Erythroblast (primary cell): Measurements from ENCODE around the gene ACAD10.
"Not testable (repeated sequence)": the region's sequence is repeated elsewhere in the genome, so short reads cannot be mapped to it uniquely, and the experiment has no call there.

Source experiments
- DNase-seq, 2 experiments: peaks; one replicate each; lab custom pipeline; 2025; lab: John Stamatoyannopoulos, UW
- GATA1 ChIP-seq: IDR thresholded peaks from 2 replicates; pipeline ENCODE4 v1.6.1; 2011; ENCODE audit warnings: low read depth, mild to moderate bottlenecking, control low read depth, low read length, moderate library complexity
- POLR2A ChIP-seq: IDR thresholded peaks from 2 replicates; pipeline ENCODE4 v1.6.1; 2011; ENCODE audit warnings: mild to moderate bottlenecking, low read length

ACAD10 gene

DNA sequence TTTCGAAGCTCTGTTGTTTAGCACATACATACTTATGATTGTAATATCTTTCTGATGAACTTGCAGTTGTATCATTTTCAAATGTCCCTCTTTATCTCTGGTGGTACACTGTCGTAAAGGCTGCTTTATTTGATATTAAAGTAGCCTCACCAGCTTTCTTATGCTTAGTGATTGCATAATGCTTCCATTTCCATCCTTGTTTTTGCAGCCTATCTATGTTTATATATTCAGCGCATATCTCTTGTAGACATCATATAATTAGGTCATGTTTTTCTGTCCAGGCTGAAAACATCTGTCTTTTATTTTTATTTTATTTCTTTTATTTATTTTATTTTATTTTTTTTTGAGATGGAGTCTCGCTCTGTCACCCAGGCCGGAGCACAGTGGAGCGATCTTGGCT lies 34.6 kb downstream of the ACAD10 start:
- DNase-seq: no peak
- no peak for TF ChIP-seq POLR2A
- TF ChIP-seq GATA1: no peak

DNA sequence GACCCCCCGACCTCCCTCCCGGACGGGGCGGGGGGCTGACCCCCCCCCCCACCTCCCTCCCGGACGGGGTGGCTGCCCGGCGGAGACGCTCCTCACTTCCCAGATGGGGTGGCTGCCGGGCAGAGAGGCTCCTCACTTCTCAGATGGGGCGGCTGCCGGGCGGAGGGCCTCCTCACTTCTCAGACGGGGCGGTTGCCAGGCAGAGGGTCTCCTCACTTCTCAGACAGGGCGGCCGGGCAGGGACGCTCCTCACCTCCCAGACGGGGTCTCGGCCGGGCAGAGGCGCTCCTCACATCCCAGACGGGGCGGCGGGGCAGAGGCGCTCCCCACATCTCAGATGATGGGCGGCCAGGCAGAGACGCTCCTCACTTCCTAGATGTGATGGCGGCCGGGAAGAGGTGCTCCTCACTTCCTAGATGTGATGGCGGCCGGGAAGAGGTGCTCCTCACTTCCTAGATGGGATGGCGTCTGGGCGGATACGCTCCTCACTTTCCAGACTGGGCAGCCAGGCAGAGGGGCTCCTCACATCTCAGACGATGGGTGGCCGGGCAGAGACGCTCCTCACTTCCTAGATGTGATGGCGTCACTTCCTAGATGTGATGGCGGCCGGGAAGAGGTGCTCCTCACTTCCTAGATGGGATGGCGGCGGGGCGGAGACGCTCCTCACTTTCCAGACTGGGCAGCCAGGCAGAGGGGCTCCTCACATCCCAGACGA lies 38.0 kb downstream of the ACAD10 start:
- DNase-seq: not testable (repeated sequence)

DNA sequence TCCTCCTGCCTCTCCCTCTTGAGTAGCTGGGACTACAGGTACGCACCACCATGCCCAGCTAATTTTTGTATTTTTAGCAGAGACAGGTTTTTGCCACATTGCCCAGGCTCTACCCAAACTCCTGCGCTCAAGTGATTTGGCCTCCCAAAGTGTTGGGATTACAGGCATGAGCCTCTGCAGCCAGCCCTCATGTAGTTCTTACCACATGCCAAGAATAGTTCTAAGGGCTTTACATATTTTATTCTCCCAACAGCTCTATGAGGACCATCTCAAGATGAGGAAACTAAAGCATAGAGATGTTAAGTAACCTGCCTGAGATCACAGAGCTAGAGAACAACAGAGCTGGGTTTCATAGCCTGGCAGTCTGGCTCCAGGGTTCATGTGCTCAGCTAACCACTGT lies 42.9 kb downstream of the ACAD10 start:
- TF ChIP-seq GATA1 (no peak), POLR2A (no peak)

DNA sequence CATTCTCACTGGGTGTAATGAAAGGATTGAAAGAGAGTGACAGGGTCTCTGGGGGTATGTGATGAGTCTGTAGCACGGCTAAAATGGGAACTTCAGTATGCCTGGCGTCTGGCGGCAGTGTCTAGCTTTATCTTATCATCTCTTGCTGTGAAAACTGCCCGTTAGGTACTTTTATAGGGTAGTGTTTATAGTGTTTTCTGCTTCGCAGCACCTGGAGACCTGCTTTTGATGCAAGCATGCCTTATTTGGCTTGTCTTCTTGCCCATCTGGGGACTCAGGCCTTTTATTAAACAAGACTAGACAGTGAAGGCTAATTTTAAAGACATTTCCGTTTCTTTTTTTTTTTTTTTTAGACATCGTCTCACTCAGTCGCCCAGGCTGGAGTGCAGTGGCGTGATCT lies 44.6 kb downstream of the ACAD10 start:
- no peak for DNase-seq
- TF ChIP-seq POLR2A: no peak
- TF ChIP-seq GATA1: no peak

More for the DNA sequence above, 42.9 kb downstream of the ACAD10 start:
- DNase-seq: no peak

DNA sequence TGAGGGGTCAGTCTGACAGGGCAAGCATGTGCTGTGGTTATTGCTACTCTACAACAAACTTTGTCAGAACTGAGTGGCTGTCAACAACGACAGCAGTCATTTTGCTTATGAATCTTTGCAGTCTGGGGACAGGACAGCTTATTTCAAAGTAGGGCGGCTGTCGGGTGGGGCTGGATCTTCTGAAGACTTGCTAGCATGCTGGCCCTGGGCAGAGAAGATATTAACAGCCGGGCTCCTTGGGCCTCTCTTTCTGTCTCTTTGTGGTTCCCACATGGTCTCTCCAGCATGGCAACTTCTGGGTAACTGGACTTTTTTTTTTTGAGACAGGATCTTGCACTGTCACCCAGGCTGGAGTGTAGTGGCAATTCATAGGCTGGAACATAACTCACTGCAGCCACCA lies 46.9 kb downstream of the ACAD10 start:
- peak; percentile 66 to 80 for DNase-seq
- TF ChIP-seq GATA1 (no peak), POLR2A (no peak)

DNA sequence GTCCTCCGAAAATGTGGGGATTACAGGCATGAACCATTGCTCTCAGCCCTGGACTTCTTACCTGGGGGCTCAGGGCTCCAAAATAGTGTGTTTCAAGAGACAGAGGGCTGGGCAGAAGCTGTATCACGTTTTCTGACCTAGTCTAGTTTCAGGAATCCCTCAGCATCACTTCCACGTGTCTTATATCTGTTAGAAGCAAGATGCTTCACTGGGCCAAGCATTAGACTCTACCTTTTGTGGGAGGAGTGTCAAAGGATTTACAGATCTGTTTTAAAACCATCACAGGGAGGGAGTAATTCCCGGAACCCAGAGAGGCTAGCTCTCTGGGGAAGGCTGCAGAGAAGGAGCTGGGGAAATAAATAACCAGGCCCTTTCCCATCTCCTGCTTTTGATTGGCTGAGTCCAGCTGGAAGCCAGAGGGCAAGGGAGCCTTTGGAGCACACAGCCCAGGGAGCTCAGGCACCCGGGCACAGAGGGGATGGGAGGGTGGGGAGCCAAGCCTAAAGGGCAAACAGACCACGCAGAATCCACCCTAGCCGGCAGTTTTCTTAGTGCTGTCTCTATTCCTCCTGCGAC lies 47.6 kb downstream of the ACAD10 start:
- TF ChIP-seq POLR2A (no peak), GATA1 (no peak)
- DNase-seq: no peak

DNA sequence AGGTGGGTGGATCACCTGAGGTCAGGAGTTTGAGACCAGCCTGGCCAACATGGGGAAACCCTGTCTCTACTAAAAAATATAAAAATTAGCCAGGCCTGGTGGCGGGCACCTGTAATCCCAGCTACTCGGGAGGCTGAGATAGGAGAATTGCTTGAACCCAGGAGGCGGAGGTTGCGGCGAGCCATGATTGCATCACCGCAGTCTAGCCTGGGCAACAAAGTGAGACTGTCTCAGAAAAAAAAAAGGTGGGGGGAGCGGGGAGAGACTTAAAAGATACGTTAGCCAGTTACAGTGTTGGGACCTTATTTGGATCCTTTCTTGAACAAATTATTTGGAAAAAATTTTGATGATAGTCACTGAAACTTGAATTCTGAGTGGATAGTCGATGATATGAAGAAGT lies 53.7 kb downstream of the ACAD10 start:
- DNase-seq: not testable (repeated sequence)

DNA sequence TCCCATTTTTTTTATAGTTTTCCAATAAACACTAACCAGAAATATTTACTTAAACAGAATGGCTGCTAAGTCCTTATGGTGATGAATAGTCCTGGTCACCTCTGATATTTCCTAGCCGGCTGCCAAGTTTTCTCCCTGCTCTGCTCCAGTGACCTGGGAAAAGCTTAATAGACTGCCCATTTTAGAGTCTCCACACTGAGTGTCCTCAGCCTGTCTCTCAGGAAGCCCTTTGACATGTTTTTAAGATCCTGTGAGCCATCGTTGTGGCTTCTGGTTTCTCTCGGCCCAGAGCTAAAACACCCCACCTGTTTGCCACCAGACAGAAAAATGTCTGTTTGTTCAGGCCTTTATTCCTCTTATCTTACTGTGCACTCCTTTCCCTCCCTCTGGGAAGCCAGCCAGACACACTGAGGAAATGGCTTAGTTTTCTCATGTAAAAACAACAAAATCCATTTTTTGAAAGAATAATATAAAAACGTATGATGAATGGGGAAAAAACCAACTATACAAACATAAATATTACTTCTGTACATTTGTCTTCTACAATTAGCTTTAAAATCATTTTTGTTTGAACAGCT lies 55.5 kb downstream of the ACAD10 start:
- TF ChIP-seq POLR2A (peak; percentile 63), GATA1 (no peak)
- peak; percentile 71 to 81 for DNase-seq

DNA sequence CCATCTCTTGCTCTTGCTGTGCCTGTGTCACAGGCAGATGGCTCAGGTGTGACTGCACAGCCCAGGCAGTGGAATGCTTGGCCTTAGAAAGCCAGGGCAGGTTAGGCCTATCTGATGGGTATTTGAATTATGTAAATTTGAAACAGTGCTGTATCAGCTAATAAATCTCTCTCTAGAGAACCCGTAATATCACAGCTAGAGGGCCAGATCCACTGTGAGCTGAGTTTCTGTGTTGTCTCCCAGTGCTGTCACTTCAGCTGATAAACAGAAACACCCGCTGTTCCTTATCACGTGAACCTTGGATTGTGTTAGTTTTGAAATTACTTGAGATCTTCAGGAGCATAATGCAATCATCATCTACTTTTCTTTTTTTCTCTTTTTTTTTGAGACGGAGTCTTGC lies 59.4 kb downstream of the ACAD10 start:
- TF ChIP-seq GATA1 (no peak), POLR2A (no peak)
- DNase-seq: peak; percentile 23 to 59

DNA sequence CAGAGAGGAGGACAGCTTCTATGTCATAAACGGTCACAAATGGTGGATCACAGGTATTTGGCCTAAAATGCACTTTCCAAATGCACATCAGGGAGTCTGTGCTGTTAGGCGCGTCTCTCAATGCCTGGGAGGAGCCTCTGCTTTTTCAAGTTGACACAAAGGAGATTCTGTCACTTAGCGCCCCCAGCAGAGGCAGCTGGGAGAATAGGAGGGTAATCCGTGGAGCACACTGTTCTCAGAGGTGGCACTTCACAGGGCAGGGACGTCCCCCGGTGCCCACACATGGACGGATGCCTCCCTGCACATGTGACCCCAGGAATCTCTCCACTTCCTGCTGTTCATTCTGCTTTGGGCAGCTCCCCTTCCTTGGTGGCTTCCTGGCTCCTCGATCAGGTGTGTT lies 61.5 kb downstream of the ACAD10 start:
- no peak for TF ChIP-seq POLR2A
- TF ChIP-seq GATA1: no peak
- DNase-seq: no peak

DNA sequence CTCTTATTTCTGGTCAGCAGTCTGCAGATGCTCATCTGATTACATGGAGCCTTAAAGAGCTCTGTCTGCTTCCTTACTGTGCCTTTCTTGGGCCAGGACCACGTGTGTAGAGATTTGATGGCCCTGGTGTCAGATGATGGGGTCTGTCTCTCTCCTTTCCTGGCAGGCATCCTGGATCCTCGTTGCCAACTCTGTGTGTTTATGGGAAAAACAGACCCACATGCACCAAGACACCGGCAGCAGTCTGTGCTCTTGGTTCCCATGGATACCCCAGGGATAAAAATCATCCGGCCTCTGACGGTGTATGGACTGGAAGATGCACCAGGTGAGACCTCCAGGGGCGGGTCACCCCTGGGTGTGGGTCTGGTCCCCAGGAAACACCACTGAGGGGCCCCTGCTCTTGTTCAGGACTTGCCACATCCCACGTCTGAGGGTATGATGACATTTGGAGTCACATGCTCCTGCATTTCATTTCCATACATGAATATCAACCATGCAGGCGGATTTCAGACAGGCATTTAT lies 62.4 kb downstream of the ACAD10 start:
- TF ChIP-seq GATA1 (no peak), POLR2A (no peak)
- DNase-seq: no peak

DNA sequence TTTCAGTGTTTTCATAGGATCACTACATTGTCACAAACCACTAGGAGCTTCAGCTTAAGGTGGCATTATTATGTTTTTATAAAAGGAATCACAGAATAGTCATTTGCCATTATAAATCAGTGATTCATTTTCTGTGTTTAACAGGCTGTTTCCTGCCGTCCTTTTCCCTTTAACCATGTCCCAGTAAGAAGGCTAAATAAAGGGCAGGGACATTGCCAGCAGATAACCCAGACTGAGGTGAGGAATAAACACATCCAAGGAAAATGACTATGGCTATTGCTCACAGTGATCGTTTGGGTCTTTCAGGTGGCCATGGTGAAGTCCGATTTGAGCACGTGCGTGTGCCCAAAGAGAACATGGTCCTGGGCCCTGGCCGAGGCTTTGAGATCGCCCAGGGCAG lies 63.0 kb downstream of the ACAD10 start:
- DNase-seq: no peak
- TF ChIP-seq GATA1 (no peak), POLR2A (no peak)

DNA sequence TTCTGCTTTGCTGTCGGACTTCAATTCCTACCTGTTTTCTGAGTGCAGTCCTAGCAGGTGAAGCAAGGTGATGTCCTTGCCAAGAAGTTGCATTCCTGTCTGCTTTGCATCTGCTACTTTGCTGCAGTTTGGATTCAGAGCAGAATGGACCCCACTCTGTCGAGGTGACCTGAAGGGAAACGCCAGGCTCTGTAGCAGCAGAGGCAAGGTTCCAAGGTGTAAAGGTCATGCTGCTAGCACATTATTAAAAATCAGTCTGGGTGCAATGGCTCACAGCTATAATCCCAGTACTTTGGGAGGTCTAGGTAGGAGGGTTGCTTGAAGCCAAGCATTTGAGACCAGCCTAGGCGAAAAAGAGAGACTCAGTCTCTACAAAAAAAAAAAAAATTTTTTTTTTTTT lies 63.5 kb downstream of the ACAD10 start:
- TF ChIP-seq GATA1 (no peak), POLR2A (no peak)
- DNase-seq: no peak

DNA sequence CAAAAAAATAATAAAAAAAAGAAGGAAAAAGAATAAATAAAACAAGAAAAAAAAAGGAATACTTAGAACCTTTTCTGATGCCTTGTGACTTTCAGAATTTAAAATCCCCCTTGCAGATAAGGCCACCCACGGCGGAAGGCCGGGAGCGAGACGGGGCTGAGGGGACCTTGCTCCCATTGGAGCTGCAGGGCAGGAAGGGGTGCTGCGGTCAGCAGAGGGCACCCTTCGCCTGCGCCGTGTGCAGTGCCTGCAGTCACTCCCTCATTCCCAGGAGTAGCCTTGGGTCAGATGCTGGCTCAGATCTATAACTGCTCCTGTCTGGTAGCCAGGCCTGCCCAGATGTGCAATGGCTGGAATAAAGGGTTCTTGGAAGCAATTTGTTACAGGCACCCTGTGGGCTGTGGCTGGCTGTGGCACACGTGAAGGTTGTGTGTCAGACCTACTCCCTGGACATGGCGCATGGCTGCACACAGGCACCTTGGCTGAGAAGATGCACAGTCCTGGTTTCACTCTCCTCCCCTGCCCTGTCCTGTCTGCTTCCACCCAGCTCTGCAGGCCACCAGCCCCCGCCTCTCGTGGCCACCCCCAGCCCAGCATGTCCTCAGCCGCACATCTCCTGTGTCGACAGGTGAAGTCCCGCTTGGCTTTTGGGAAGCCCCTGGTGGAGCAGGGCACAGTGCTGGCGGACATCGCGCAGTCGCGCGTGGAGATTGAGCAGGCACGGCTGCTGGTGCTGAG lies 67.5 kb downstream of the ACAD10 start:
- peak; percentile 37 to 59 for DNase-seq
- TF ChIP-seq GATA1 (no peak), POLR2A (no peak)

DNA sequence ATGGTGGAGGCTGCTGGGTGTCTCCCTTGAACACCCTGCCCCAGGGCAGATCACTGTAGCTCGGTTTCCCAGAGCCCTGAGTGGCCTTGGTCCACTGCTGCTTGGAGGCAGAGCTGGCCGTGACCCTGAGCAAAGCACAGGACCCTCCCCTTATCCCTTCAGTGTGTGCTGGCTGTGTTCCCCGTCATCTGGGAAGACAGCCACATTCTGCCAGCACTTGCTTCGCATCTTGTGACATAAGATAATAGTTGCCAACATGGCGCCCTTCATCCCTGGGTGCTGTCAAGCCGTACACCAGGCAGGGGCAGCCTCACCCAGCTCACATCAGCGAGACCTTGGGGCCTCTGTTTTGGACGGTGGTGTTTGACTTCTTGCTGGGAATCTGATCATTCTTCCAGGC lies 68.8 kb downstream of the ACAD10 start:
- no peak for TF ChIP-seq GATA1
- no peak for TF ChIP-seq POLR2A
- DNase-seq: no peak
